Lower lobe of right lung (tissue), 2 donors: ENCODE measurements around the gene ARPIN. TPM values are rescaled to one million over a fixed set of nuclear protein-coding genes. Genes with fewer than 3 reads are reported as not detected.

Source experiments
- ATAC-seq, 2 donors: fragments of 200-7000 bp; cut with Tn5 transposase; one replicate each; pipeline ENCODE4 v1.9.1; 2020 to 2022; ENCODE audit warnings: mild to moderate bottlenecking in 2 of 2, moderate library complexity in 2 of 2
- DNase-seq: peaks from one replicate; pipeline ENCODE4 v3.0.0-alpha.2; 2020
- H3K27ac ChIP-seq: fragments of 200-600 bp; one replicate; pipeline ENCODE4 v1.8.0; 2022
- H3K27me3 ChIP-seq: fragments of 200-600 bp; one replicate; pipeline ENCODE4 v1.8.0; 2022; ENCODE audit warnings: low read depth
- H3K36me3 ChIP-seq: fragments of 200-600 bp; one replicate; pipeline ENCODE4 v1.8.0; 2022; ENCODE audit warnings: mild to moderate bottlenecking
- H3K4me1 ChIP-seq: fragments of 200-600 bp; one replicate; pipeline ENCODE4 v1.8.0; 2022
- H3K4me3 ChIP-seq: fragments of 200-600 bp; one replicate; pipeline ENCODE4 v1.8.0; 2022; ENCODE audit warnings: mild to moderate bottlenecking
- H3K9me3 ChIP-seq: fragments of 200-600 bp; one replicate; pipeline ENCODE4 v1.8.0; 2022
- intact Hi-C: fragments of 100-400 bp; cut with DNase I; formaldehyde crosslinking; loops from one replicate; pipeline ENCODE4 v1.11.0; 2022
- total RNA-seq: library from RNA; stranded (reverse); fragmentation: NEBNext Ultra II Directional; extraction: Animal tissue kit (Norgen Biotek cat#: 25700); gene quantifications from one replicate; pipeline ENCODE4 v1.2.1, GENCODE V29; 2021
- TF ChIP-seq, protein P1 (sequence below): fragments of 200-600 bp; IDR thresholded peaks from one replicate; pipeline ENCODE4 v1.8.0; 2022; ENCODE audit warnings: antibody characterized with exemption, mild to moderate bottlenecking
- donor health status: DM: no; HTN: yes; CAD: no; lungs with severe emphysema.

ARPIN gene
- total RNA-seq, 1 donor from 2014 or later, result 30.9 TPM

DNA sequence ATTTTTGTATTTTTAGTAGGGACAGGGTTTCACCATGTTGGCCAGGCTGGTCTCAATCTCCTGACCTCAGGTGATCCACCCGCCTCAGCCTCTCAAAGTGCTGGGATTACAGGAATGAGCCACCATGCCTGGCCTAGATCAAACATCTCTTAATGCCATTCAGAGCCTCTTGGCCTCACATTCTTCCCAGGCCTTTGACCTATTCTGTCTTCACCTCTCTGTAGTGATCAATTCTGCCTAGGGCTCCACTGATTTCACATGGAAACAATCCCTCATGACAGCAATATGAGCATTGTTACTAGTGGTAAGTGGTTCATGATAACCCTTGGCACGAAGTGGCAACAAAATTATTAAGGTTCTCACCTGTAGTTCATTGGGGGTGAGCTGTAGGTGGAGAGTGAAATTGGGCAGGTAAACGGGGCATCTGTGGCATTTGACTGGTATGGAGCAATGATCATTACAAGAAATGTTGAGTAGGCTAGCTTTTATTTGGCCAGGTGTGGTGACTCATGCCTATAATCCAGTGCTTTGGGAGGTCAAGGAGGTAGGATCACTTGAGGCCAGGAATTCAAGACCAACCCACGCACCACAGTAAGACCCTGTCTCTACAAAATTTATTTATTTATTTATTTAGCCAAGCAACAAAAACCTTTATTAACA, 4.8 kb upstream of the ARPIN start:
- Histone ChIP-seq H3K27ac (peak overlapping the region; percentile 18), H3K4me1 (peaks cover 8% of the 10 kb centered on the region), H3K27me3 (no peaks in the 10 kb centered on the region), H3K4me3 (no peak overlapping the region), H3K36me3 (no peaks in the 10 kb centered on the region), H3K9me3 (no peaks in the 10 kb centered on the region)
- peak; percentile 76 to 90 for ATAC-seq
- no peak for DNase-seq
- TF ChIP-seq, protein P1, sequence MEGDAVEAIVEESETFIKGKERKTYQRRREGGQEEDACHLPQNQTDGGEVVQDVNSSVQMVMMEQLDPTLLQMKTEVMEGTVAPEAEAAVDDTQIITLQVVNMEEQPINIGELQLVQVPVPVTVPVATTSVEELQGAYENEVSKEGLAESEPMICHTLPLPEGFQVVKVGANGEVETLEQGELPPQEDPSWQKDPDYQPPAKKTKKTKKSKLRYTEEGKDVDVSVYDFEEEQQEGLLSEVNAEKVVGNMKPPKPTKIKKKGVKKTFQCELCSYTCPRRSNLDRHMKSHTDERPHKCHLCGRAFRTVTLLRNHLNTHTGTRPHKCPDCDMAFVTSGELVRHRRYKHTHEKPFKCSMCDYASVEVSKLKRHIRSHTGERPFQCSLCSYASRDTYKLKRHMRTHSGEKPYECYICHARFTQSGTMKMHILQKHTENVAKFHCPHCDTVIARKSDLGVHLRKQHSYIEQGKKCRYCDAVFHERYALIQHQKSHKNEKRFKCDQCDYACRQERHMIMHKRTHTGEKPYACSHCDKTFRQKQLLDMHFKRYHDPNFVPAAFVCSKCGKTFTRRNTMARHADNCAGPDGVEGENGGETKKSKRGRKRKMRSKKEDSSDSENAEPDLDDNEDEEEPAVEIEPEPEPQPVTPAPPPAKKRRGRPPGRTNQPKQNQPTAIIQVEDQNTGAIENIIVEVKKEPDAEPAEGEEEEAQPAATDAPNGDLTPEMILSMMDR, result no peak
- intact Hi-C loops, result no loop called here

DNA sequence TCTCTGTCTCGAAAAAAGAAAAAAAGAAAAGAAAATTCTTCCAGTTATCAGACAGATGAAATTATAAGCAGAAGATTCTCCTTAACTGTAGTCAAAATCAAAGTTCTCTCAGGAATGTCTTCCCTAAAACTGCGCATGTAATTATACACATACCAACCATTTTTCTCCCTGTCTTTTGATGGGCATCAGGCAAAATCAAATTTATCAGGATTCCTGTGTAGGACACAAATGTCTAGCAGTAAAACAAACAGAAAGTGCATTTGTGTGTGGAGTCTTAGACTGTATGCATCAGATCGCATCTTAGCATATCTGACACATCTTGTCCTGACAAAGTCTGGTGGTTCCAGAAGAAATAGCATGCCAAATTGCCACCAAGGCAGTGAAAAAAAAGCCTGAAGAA, 3.9 kb upstream of the ARPIN start:
- Histone ChIP-seq H3K27ac (peak overlapping the region; percentile 18), H3K4me1 (peaks cover 13% of the 10 kb centered on the region), H3K36me3 (no peaks in the 10 kb centered on the region), H3K27me3 (no peaks in the 10 kb centered on the region), H3K4me3 (no peak overlapping the region), H3K9me3 (no peaks in the 10 kb centered on the region)
- no peak for ATAC-seq
- intact Hi-C loops, result no loop called here
- TF ChIP-seq, protein P1, result no peak
- DNase-seq, result no peak

DNA sequence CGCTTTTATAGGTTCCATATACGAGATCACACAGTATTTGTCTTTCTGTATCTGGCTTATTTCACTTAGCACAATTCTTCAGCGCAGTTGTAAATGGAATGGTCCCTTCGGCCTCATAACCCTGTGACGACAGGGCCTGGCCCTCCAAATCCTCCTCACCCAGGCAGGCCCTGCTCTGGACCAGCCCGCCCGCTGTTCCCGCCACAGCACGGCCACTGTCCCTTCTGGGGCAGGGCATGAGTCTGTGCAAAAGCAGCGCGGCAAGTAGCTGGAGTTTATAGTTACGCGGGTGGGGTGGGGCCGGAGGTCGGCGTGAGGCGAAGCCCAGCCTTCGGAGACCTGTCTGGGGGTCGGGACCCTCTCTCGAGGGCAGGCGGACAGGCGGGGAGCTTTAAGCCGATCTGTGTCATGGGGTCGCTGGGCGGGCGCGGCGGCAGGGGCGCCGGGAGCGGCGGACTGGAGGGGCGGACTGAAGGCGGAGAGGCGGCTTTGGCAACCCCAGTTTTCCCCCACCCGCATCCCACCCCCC, 543 bp downstream of the ARPIN start:
- TF ChIP-seq, protein P1, result no peak
- intact Hi-C loops, result no loop called here
- Histone ChIP-seq H3K27ac (peak overlapping the region; percentile 88), H3K27me3 (no peaks in the 10 kb centered on the region), H3K36me3 (peaks cover 10% of the 10 kb centered on the region), H3K9me3 (no peaks in the 10 kb centered on the region), H3K4me1 (peaks cover 22% of the 10 kb centered on the region), H3K4me3 (peak overlapping the region; percentile 84)
- peak; percentile 67 for DNase-seq
- peak; percentile 79 to 92 for ATAC-seq

DNA sequence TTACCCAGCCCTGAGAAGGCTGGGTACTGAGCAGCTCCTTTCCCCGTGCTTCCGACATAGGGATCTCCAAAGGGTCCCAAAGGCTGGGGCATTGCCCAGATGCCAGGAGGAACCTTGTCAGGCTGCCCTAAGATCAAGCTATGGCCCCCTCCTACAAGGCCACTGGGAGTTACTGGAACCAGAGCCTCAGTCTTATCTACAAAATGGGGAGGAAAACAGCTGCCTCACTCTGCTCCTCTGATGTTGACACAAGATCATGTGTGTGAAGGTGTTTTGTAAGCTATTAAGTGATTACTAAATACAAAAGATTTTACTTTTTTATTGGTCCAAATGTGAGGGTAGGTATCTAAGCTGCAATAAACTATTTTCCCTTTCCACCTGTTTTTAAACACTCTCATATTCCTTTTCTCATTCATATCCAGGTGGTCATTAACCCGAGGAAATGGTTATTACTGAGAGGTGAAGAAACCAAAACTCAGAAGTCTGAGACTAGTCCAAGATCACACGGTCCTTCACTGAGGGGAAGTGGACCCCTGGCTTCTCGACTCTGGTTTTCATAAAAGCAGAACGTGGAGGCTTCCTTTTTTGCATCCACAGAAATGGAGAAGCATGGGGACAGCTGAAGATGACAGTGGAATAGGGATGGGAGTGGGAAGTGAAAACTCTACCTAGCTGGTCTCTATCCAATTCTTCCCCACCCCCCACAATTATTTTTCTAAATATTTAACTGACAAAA, 1.7 kb downstream of the ARPIN start:
- intact Hi-C loops, result no loop called here
- peaks cover 22% of the 10 kb centered on the region for H3K4me1 ChIP-seq
- H3K4me3 ChIP-seq, result no peak overlapping the region
- no peak for DNase-seq
- TF ChIP-seq, protein P1, result no peak
- no peaks in the 10 kb centered on the region for H3K9me3 ChIP-seq
- H3K36me3 ChIP-seq, result peaks cover 22% of the 10 kb centered on the region
- no peaks in the 10 kb centered on the region for H3K27me3 ChIP-seq
- H3K27ac ChIP-seq, result no peak overlapping the region
- peak; percentile 33 to 57 for ATAC-seq

DNA sequence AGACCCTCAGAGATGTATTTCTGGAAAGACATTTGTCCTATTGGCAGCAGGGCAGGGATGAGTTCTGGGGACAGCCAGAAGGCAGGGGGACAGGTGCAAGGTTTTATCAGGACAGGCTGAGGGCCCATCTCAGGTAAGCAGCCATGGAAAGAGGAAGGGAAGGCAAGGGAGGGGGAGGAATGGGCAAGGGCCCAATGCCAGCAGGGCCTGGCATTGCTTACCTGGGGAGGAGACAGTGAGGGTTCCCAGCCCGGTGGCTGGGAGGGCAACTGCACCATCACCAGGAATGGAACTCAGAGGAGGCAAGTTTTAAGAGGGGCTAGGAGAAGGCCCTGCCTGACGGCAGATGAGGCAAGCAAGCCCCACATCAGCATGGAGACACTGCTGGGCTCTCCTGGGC, 3.1 kb downstream of the ARPIN start:
- peaks cover 30% of the 10 kb centered on the region for H3K36me3 ChIP-seq
- H3K27ac ChIP-seq, result no peak overlapping the region
- no peaks in the 10 kb centered on the region for H3K27me3 ChIP-seq
- peaks cover 22% of the 10 kb centered on the region for H3K4me1 ChIP-seq
- H3K4me3 ChIP-seq, result no peak overlapping the region
- H3K9me3 ChIP-seq, result no peaks in the 10 kb centered on the region
- DNase-seq (no peak), ATAC-seq (no peak)
- TF ChIP-seq, protein P1, result no peak
- intact Hi-C loops, result no loop called here
